Smooth muscle cell of bladder (primary cell): ENCODE measurements around the gene DCLK3. TPM values are rescaled to one million over a fixed set of nuclear protein-coding genes. Genes with fewer than 3 reads are reported as not detected.

Experiments used
- total RNA-seq: library from RNA; depleted of rRNA; stranded (reverse); fragments of >200 nt; gene quantifications from 2 replicates; pipeline ENCODE4 v1.2.3, GENCODE V29; 2014

The DCLK3 gene, protein sequence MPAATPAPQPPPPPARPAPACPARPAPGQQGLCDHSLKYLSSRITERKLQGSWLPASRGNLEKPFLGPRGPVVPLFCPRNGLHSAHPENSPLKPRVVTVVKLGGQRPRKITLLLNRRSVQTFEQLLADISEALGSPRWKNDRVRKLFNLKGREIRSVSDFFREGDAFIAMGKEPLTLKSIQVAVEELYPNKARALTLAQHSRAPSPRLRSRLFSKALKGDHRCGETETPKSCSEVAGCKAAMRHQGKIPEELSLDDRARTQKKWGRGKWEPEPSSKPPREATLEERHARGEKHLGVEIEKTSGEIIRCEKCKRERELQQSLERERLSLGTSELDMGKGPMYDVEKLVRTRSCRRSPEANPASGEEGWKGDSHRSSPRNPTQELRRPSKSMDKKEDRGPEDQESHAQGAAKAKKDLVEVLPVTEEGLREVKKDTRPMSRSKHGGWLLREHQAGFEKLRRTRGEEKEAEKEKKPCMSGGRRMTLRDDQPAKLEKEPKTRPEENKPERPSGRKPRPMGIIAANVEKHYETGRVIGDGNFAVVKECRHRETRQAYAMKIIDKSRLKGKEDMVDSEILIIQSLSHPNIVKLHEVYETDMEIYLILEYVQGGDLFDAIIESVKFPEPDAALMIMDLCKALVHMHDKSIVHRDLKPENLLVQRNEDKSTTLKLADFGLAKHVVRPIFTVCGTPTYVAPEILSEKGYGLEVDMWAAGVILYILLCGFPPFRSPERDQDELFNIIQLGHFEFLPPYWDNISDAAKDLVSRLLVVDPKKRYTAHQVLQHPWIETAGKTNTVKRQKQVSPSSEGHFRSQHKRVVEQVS
- under 0.01 TPM in 1 of 2 replicates, not detected in the other for total RNA-seq

DNA sequence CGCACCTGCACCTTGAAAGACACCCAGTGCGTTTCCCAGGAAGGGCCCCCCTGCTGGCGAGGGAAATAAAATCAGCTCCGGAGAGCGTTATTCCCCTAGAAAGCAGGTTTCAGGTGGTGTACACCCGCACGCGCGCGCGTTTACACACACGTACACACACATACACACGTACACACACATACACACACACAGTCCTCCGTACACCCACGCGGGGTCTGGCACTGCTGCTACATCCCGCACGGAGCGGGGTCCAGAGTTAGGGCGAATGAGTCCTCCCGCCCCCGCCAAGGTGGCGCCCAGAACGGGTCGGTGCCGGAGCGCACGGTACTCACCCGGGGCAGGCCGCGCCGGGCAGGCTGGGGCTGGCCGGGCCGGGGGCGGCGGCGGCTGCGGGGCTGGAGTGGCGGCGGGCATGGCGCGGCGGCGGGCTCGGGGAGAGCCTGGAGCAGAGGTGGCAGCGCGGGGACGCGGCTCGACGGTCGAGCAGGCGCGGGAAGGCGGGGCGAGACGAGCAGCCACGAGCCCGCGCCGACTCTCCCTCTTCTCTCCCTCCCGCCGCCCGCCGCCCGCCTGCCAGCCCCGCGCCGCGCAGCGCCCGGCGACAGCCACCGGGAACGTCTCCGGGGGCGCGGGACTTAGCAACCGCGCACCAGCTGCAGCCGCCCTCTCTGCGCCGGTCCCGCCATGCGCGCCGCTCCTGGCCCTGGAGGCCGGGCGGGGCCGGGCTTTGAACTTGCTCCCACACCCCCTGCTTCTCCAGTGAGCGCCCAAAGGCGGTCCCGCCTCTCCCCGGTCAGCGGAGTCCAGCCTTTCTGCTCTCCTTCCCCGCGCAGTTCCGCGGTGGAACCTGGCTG, at the start of gene DCLK3:
TSS of gene DCLK3 (minus strand) at position 704 of the 854 bp plus-strand sequence. CDS start at position 414, 290 bp downstream.

Other genes starting within 250 kb of the DCLK3 start
- gene TRANK1, start 180.5 kb upstream of the DCLK3 start, total RNA-seq = 14.4 and 15.5 TPM in 2 replicates
- gene EPM2AIP1, start 228.6 kb upstream of the DCLK3 start, total RNA-seq = 12.9 and 14.7 TPM in 2 replicates
- 43.3 and 43.8 TPM in 2 replicates for gene MLH1, start 229.0 kb upstream of the DCLK3 start, total RNA-seq